ENCODE results near the gene DHRS4L2.
A peak's percentile ranks its signal among the peaks of the same experiment; 100 is the strongest.

The DHRS4L2 gene

DNA sequence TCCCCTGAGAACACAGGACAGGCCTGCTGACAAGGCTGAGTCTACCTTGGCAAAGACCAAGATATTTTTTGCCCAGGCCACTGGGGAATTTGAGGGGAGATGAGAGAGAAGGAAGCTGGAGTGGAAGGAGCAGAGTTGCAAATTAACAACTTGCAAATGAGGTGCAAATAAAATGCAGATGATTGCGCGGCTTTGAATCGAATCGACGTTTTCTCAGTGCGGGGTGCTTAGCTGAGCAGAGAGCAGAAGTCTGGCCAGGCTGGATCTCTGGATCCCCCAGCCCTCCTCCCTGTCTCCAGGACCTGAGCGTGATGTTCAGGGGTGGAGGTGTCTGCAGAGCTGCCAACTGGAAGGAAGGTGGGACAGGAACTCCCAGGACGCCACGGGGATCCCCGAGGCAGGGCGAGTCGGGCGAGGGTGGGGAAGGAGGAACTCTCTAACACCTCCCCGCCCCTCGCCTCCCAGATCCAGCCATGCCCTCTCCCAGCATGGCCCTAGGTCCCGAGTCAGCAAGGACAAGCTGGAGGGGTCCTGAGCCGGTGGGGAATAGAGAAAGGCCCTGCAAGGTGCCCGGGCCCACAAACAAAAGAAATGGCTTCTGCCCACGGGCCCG is 62.6 kb downstream of the DHRS4L2 start:
- TF ChIP-seq, protein P1, sequence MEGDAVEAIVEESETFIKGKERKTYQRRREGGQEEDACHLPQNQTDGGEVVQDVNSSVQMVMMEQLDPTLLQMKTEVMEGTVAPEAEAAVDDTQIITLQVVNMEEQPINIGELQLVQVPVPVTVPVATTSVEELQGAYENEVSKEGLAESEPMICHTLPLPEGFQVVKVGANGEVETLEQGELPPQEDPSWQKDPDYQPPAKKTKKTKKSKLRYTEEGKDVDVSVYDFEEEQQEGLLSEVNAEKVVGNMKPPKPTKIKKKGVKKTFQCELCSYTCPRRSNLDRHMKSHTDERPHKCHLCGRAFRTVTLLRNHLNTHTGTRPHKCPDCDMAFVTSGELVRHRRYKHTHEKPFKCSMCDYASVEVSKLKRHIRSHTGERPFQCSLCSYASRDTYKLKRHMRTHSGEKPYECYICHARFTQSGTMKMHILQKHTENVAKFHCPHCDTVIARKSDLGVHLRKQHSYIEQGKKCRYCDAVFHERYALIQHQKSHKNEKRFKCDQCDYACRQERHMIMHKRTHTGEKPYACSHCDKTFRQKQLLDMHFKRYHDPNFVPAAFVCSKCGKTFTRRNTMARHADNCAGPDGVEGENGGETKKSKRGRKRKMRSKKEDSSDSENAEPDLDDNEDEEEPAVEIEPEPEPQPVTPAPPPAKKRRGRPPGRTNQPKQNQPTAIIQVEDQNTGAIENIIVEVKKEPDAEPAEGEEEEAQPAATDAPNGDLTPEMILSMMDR (conservative IDR thresholded peaks at IDR 0.05; ENCODE audit: low read length) = no peak
- peak overlapping the region; percentile 41 for H3K4me3 ChIP-seq (ENCODE audit: low read length)
- no peak for DNase-seq (ENCODE audit: low read depth)

DNA sequence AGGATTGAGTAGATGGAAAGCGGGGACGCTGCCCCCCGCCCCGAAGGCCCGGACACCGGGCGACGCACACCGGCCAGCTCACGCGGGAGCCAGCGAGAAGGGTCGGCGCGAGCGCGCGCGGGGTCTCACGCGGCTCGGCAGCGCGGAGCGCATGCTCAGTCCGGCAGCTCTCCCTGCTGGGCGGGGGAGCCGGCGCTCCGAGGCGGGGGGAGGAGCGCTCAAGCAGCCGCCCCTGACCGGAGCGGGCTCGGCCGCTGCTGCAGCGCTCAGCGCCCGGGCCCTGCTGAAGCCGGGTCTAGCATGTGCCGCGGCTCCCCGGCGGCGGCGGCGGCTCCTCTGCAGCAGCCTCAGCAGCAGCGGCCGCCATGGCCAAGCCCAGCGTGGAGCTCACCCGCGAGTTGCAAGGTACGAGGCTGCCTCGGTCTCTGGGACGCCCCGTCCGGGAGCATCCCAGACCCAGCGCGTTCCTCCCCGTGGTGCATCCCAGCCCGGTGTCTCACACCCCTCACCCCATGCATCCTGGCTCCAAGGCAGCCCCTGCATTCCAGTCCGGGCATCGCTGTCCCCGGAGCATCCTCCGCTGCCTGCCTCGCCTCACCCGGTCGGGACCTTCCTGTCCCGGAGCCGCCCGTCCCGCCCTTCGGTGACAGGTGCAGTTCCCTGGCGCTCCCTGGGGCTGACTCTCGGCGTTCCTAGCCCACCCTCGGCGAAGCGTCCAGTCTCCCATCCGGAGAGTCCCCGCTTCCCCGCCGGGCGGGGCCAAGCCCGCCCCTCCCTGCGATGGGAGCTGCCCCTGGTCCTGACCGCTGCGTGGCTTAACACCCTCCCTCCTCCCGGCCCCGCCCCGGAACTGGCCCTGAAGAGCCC is 63.3 kb downstream of the DHRS4L2 start, which contains the start of gene CARMIL3:
TSS of gene CARMIL3 (plus strand) at position 221 of the 867 bp plus-strand sequence. CDS start at position 366, 145 bp downstream.
- H3K4me3 ChIP-seq (ENCODE audit: low read length) = peak within 1 kb of the TSS; percentile 56
- peak; percentile 32 for DNase-seq (ENCODE audit: low read depth)

DNA sequence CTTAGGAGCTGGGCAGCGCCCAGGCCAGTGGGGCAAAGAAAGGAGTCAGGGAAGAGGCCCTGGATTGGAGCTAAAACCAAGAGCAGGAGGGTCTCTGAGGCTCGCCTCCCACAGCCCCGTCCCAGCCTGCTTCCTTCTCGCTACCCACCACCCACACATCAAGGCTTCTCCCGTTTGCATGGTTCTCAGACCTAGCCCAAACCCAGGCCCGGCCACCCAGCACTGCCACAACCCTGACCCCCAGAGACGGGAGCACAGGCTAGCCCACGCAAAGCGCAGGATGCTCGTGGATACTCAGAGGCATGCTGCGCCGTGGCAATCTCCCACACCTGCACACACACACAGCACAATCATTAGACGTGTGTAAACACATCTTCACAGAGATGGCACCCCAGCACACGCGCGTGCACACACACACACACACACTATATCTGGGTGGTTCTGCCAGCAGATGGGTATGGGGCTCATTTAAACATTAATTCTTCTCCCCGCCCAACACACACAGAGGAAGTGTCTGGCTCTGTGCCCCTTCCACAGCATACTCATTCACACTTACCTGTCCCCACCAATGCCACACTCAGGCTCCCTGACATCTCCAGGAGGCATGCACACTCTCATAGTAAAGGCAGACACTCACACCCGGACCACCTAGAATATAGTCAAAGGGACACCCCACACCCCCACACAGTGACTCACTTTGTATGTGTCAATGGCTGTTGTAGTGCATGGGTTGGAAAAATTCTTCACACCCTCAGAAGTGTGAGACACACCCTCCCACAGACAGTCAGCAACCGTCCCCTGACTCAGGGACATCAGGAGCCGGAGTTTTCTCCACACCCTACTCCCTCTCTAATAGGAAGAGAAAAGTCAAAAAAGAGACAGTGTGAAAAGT is 64.2 kb downstream of the DHRS4L2 start:
- DNase-seq (ENCODE audit: low read depth) = no peak
- TF ChIP-seq, protein P1 (conservative IDR thresholded peaks at IDR 0.05; ENCODE audit: low read length) = no peak
- H3K4me3 ChIP-seq (ENCODE audit: low read length) = no peak overlapping the region; the same call in 1 of the 2 replicates

More for the DNA sequence above, 63.3 kb downstream of the DHRS4L2 start, which contains the start of gene CARMIL3:
- TF ChIP-seq, protein P1 (conservative IDR thresholded peaks at IDR 0.05; ENCODE audit: low read length) = no peak

DNA sequence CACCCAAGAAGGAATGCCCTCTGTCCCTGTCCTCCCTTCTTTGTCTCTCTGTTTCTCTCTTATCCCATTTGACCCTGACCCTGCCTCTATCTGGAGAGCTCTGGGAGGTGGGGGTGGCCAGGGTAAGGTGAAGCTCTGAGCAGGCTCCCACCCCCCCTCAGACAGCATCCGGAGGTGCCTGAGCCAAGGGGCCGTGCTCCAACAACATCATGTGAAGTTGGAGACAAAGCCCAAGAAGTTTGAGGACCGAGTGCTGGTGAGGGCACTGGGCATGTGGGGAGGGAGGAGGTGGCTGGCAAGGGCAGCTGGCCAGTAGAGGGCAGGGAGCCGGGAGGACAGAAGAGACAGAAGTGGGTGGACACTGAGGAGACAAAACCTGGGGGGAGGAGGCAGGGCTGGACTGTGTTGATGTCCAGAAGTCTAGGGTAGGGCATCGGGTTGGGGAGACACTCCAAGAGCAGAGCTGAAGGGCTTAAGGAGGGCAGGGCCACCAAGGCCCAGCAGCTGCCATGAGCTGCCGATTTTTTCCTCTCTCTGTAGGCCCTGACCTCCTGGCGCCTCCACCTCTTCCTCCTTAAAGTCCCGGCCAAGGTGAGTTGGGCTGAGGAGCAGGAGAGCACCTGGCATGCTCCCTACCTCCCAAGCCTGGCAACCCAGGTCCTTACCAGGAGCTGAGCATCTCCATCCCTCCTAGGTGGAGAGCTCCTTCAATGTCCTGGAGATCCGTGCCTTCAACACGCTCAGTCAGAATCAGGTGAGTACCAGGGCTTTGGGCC is 65.0 kb downstream of the DHRS4L2 start:
- H3K4me3 ChIP-seq (ENCODE audit: low read length) = no peak overlapping the region
- TF ChIP-seq, protein P1 (conservative IDR thresholded peaks at IDR 0.05; ENCODE audit: low read length) = no peak
- no peak for DNase-seq (ENCODE audit: low read depth)

DNA sequence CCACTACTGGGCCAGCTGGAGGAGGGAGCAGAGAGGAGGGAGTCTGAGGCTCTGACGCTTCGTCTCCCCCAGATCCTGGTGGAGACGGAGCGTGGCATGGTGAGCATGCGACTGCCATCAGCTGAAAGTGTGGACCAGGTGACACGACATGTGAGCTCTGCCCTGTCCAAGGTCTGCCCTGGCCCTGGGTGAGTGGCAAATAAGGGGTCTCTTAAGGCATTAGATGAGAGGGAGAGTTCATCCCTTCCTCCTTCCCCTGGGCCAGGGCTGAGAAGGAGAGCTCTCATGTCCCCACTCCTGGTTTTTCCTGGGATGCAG is 65.6 kb downstream of the DHRS4L2 start:
- H3K4me3 ChIP-seq (ENCODE audit: low read length) = no peak overlapping the region
- TF ChIP-seq, protein P1 (conservative IDR thresholded peaks at IDR 0.05; ENCODE audit: low read length) = no peak
- DNase-seq (ENCODE audit: low read depth) = no peak

DNA sequence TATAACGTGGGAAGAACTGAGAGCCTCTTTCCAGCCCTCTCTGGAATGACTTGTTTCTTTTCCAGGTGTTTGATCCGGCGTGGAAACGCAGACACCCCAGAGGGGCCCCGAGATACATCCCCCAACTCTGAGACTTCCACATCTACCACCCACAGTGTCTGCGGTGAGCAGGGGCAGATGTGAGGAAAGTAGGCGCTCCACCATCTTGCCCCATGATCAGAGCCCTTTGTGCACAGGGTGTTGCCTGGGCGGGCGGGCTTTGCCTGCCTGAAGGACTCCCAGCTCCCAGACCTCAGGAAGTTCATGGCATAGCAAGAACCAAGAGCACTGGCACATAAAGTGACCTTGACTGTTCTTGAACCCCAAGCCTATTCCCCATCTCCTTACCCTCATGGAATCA is 65.9 kb downstream of the DHRS4L2 start:
- H3K4me3 ChIP-seq (ENCODE audit: low read length) = no peak overlapping the region
- TF ChIP-seq, protein P1 (conservative IDR thresholded peaks at IDR 0.05; ENCODE audit: low read length) = no peak
- DNase-seq (ENCODE audit: low read depth) = no peak

All from AG10803 (cell line).